Measurements from ENCODE around the gene FRAT1.

DNA sequence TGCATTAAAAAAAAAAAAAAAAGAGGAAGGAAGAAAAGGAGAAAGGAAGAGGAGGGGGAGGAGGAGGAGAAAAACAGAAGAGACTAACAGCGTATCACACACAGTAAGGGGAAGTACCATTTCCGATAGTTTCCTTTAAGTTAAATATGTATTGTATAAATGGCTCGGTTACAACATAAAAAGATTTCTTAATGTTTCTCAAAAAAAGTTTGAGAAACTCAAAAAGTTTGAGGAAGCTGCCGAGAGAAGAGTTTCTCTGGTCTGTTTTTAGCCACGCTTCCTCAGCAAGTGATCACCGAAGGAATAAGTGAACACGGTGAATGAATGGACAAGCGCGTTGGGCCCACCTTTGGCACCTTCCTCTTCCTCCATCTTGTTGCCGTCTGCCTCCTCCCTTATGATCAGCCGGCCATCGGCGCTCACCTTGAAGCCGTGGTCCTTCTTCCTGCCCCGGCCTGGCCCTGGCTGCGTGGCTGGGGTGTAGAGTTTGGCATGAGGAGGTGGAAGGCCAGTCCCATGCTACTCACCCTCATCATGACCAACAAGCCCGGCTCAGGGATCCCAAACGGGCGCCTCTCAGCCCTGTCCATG, 46.8 kb downstream of the FRAT1 start:
- TF ChIP-seq, protein P1, sequence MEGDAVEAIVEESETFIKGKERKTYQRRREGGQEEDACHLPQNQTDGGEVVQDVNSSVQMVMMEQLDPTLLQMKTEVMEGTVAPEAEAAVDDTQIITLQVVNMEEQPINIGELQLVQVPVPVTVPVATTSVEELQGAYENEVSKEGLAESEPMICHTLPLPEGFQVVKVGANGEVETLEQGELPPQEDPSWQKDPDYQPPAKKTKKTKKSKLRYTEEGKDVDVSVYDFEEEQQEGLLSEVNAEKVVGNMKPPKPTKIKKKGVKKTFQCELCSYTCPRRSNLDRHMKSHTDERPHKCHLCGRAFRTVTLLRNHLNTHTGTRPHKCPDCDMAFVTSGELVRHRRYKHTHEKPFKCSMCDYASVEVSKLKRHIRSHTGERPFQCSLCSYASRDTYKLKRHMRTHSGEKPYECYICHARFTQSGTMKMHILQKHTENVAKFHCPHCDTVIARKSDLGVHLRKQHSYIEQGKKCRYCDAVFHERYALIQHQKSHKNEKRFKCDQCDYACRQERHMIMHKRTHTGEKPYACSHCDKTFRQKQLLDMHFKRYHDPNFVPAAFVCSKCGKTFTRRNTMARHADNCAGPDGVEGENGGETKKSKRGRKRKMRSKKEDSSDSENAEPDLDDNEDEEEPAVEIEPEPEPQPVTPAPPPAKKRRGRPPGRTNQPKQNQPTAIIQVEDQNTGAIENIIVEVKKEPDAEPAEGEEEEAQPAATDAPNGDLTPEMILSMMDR (IDR thresholded peaks at IDR 0.05): no peak
- TF ChIP-seq POLR2A (IDR thresholded peaks at IDR 0.05): no peak

Data from ovary (tissue), 3 donors.